Measurements from ENCODE around the gene LRRC9. TPM values are rescaled to one million over a fixed set of nuclear protein-coding genes. Genes with fewer than 3 reads are reported as not detected.

LRRC9 gene
- total and polyA plus RNA-seq, 2 experiments from 2014 or later, result 2.2 to 3.1 TPM

DNA sequence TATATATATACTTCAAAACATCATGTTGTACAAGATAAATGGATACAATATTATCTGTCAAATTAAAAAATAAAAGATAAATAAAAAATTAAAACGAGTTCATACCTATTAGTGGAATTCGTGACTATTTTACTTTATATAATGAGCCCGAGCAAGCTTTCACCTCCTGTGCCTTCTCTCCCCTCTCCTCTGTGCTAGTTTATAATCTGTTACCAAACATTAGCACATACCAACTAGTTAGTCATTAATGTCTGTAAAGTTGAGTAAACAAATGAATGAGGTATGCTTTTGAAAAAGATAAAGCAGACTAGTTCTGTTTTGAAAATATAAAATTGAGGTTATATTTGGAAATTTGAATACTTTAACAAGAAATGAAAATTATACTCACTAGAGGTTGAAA, 84.0 kb downstream of the LRRC9 start:
- Histone ChIP-seq H3K4me1 (ENCODE audit: insufficient read depth) (no peaks in the 10 kb centered on the region), H2AFZ (no peak overlapping the region), H3K36me3 (ENCODE audit: insufficient read depth) (no peaks in the 10 kb centered on the region), H3F3A (replicated peaks; ENCODE audit: low read depth) (no peaks in the 10 kb centered on the region), H3K9me2 (ENCODE audit: insufficient read depth) (no peaks in the 10 kb centered on the region), H3K79me2 (replicated peaks; ENCODE audit: insufficient read depth) (no peaks in the 10 kb centered on the region), H3K4me2 (no peak overlapping the region), H4K20me1 (replicated peaks; ENCODE audit: insufficient read depth) (no peaks in the 10 kb centered on the region), H3K4me3 (no peak overlapping the region), H3K27ac (ENCODE audit: low read depth) (no peak overlapping the region), H3K27me3 (ENCODE audit: insufficient read depth) (no peaks in the 10 kb centered on the region)
- H3K27me3 Mint-ChIP-seq (ENCODE audit: insufficient read depth, low read depth, poor library complexity), result no peaks in the 10 kb centered on the region
- TF ChIP-seq JUNB (IDR thresholded peaks at IDR 0.05; ENCODE audit: unreplicated experiment) (no peak), STAT1 (IDR thresholded peaks at IDR 0.05; ENCODE audit: unreplicated experiment) (no peak), EZH2phosphoT487 (IDR thresholded peaks at IDR 0.05; ENCODE audit: unreplicated experiment) (no peak), POLR2AphosphoS5 (IDR thresholded peaks at IDR 0.05; ENCODE audit: low read depth) (no peak), ZNF462 (CRISPR knock-in tag; IDR thresholded peaks at IDR 0.05) (no peak), EZH2 (IDR thresholded peaks at IDR 0.05; ENCODE audit: low read depth, unreplicated experiment) (no peak), ZNF331 (CRISPR knock-in tag; IDR thresholded peaks at IDR 0.05; ENCODE audit: low read depth) (no peak), ZNF114 (CRISPR knock-in tag; IDR thresholded peaks at IDR 0.05) (no peak), CREB1 (CRISPR knock-in tag; IDR thresholded peaks at IDR 0.05; ENCODE audit: low read depth) (no peak), REST (IDR thresholded peaks at IDR 0.05; ENCODE audit: unreplicated experiment) (no peak), CTCF (conservative IDR thresholded peaks at IDR 0.05; ENCODE audit: low read depth in 2 of 2) (no peak), NANOG (IDR thresholded peaks at IDR 0.05; ENCODE audit: borderline replicate concordance) (no peak)
- TF ChIP-seq, protein P1, sequence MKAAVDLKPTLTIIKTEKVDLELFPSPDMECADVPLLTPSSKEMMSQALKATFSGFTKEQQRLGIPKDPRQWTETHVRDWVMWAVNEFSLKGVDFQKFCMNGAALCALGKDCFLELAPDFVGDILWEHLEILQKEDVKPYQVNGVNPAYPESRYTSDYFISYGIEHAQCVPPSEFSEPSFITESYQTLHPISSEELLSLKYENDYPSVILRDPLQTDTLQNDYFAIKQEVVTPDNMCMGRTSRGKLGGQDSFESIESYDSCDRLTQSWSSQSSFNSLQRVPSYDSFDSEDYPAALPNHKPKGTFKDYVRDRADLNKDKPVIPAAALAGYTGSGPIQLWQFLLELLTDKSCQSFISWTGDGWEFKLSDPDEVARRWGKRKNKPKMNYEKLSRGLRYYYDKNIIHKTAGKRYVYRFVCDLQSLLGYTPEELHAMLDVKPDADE (IDR thresholded peaks at IDR 0.05), result no peak
- no peak for ATAC-seq
- H3K27ac Mint-ChIP-seq, result no peak overlapping the region
- H3K4me3 Mint-ChIP-seq, result no peak overlapping the region
- H3K4me1 Mint-ChIP-seq, result no peaks in the 10 kb centered on the region
- H3K9me3 Mint-ChIP-seq, result peaks cover 1% of the 10 kb centered on the region
- DNase-seq (ENCODE audit: low spot score), result no peak
- H3K36me3 Mint-ChIP-seq (ENCODE audit: low read depth), result 0 out of 3 replicates have a peak, but pooled peaks cover under 1% of the 10 kb centered on the region
